Fibroblast of lung (primary cell): Measurements from ENCODE around the gene FNDC11.

Source experiments
- EZH2 ChIP-seq: IDR thresholded peaks from 2 replicates; pipeline ENCODE4 v1.5.1; 2012; ENCODE audit warnings: low read length, control low read depth, mild to moderate bottlenecking; ENCODE audit errors: missing control alignments
- TF ChIP-seq, protein P1 (sequence below), 2 donors: IDR thresholded peaks in 1 of 2; conservative IDR thresholded peaks in 1 of 2; 1 replicate in 1 of 2; 2 replicates in 1 of 2; pipeline ENCODE4 v1.5.1; 2011 to 2012; ENCODE audit warnings: low read length in 2 of 2, control low read depth in 1 of 2, inconsistent platforms in 1 of 2, low read depth in 1 of 2, mild to moderate bottlenecking in 1 of 2

GRCh38 chr20:63522091-63522868, 31.7 kb upstream of the FNDC11 start:
- TF ChIP-seq, protein P1, sequence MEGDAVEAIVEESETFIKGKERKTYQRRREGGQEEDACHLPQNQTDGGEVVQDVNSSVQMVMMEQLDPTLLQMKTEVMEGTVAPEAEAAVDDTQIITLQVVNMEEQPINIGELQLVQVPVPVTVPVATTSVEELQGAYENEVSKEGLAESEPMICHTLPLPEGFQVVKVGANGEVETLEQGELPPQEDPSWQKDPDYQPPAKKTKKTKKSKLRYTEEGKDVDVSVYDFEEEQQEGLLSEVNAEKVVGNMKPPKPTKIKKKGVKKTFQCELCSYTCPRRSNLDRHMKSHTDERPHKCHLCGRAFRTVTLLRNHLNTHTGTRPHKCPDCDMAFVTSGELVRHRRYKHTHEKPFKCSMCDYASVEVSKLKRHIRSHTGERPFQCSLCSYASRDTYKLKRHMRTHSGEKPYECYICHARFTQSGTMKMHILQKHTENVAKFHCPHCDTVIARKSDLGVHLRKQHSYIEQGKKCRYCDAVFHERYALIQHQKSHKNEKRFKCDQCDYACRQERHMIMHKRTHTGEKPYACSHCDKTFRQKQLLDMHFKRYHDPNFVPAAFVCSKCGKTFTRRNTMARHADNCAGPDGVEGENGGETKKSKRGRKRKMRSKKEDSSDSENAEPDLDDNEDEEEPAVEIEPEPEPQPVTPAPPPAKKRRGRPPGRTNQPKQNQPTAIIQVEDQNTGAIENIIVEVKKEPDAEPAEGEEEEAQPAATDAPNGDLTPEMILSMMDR (conservative IDR thresholded peaks at IDR 0.05 in 1 of 2, IDR thresholded peaks at IDR 0.05 in 1 of 2; ENCODE audit: low read depth in 1 of 2, low read length in 2 of 2): no peak
- TF ChIP-seq EZH2: no peak
